GM18868 (cell line): ENCODE measurements around the gene ZNF496.

Experiments used
- ATAC-seq: cut with Tn5 transposase; IDR thresholded peaks from one replicate; pipeline ENCODE4 v1.9.1; 2021; ENCODE audit warnings: mild to moderate bottlenecking, moderate library complexity; ENCODE audit not compliant: unreplicated experiment

ZNF496 gene

GRCh38 chr1:247329097-247329617 is 2.5 kb downstream of the ZNF496 start:
- no peak for ATAC-seq

DNA sequence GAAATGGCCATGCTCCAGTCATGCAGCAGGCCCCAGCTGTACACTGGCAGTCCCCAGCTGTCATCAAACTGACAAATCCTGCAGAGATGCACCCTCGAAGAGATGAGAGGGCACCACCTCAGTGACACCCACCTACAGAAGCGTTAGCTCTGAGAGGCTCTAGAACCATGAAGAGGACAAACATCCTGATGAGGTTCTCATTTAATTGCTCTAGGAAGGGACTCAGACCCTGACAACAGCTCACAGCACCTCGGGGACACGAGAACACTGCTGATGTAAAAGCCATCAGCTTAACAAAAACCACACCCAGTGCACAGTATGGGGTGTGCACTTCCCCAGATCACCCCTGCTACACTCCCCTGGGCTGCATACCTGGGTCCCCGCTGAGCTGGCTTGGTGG is 3.4 kb downstream of the ZNF496 start:
- ATAC-seq: no peak

DNA sequence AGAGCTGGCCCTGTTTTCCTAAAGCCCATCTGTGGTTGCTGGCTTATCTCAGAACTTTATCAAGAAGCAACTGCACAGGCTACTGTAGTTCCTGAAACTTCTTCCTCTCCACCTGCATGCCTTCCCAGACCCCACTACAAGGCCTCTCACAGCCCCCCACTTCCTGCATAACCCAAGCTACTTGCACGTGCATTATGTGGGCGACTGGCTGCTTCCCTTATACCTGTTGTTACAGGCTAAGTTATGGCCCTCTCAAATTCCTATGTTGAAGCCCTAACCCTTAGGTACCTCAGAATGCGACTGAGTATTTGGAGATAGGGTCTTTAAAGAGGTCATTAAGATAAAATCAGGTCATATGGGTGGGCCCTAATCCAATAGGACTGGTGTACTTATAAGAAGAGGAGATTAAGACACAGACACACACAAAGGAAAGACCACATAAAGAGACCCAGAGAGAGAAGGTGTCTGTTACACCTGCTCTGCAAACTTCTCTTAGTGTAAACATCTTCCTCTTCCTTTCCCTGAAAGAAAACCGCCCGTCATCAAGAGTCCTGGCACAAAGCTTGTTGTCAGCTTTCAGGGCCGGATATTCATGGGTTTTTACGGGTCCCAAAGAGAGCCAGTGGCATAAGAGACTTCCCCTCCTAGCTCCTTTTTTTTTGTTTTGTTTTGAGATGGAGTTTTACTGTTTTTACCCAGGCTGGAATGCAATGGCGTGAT is 5.1 kb downstream of the ZNF496 start:
- no peak for ATAC-seq

- no peak for ATAC-seq
These were observed 6.7 kb downstream of the ZNF496 start for GRCh38 chr1:247324923-247325322.

- no peak for ATAC-seq
These were observed 7.4 kb downstream of the ZNF496 start for GRCh38 chr1:247324204-247324787.

DNA sequence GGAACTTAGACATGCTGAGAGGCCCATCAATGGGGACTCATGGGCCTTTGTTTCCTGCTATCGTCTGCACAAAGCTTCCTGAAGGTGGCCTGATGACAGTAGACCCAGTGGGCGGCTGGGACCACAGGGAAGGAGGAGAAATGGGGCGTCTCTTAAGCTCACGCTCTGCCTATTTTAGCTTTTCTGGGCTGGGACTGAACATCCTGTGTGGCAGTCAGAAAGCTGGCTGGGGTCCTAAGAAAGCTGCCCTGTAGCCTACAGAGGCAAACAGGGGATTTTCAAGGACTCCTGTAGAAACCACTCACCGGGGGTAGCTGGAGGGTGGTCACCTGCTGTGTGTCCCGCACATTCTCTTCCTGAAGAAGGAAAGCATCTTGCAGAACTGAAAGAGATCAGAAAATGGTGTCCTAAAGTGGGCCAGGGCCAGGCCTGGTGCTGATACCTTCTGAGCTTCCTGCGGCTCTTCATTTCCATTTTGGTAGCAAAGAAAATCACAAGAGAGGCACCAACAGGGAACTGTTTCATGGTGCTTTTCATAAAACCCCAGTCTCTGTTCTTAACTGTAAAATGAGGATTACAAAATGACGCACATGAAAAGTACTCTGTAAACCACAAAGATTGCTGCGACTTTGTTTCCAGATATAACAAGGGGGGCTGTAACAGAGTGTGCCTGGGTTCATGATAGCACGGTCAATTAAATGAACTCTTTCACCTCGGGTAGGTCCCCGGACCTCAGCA is 8.6 kb downstream of the ZNF496 start:
- ATAC-seq: no peak

DNA sequence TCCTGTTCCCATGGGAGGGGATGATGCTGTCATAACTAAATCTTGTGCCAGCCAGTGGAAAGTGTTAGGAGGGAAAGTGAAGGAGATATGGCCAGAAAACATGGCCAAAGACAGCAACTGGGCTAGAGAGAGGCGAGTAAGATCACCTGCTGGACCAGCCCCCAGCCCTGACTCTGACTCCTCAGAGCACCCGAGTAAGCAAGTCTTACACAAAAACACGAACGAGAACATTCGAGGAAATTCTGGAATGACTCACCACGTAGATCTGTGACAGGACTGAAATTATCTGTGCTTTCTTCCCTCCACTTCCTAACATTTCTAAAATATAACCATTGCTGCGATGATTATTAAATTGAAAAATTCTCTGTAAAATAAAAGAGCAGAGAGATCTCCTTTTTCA is 9.2 kb downstream of the ZNF496 start:
- no peak for ATAC-seq

DNA sequence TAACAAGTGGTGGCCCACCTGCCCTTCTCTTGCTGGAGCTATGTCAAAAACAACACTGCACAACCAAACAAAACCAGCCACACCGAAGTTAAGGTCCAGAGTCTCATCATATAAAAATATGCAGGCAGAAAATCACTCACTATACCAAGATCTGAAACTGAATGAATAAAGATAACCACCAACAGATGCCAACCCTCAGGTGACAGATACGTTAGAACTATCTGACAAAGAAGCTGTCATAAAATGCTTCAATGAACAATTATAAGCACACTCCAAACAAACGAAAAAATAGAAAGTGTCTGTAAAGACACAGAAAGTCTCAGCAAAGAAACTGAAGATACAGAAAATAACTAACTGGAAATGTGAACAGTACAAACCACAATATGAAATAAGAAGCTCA is 14.0 kb downstream of the ZNF496 start:
- ATAC-seq: no peak

DNA sequence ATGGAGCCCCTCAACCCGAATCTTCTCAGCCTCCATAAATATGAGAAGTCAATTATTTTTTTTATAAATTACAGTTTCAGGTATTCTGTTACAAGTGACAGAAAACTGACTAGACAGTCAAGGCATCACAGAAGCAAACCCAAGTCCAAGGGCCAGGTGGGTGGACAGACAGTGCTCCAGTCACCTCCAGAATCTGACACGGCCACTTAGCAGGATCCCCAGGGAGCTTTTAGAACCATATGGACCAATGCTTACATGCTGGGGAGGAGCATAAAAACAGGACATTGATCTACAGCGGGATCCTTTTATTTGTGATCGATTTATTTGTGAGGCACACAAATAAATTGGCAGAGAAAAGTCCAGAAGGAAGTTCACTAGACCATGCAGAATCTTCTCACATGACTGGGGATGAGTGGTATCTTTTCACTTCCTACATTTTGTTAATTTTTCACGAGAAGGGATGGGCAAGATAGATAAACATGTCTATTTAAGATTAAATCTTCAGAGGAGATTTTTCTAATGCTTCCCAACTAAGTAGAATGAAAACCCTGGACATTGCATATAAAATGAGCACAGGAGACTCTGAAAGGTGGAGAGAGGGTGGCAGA is 15.0 kb downstream of the ZNF496 start:
- no peak for ATAC-seq

GRCh38 chr1:247304031-247304430 is 27.6 kb downstream of the ZNF496 start:
- no peak for ATAC-seq

DNA sequence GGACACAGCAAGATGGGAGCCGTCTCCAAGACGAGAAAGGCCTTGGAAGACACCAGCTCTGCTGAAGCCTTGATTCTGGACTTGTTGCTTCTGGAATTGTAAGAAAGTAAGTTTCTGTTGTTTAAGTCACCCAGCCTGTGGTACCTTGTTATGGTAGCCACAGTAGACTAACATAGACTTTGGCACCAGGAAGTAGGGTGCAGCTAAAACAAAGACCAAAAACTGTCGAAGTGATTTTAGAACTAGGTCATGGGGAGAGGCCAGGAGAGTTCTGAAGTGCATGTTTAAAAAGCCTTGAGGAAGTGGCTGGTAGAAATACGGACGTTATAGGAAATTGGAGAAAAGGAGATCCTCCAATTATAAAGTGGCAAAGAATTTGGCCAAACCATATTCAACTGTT is 28.5 kb downstream of the ZNF496 start:
- ATAC-seq: no peak

DNA sequence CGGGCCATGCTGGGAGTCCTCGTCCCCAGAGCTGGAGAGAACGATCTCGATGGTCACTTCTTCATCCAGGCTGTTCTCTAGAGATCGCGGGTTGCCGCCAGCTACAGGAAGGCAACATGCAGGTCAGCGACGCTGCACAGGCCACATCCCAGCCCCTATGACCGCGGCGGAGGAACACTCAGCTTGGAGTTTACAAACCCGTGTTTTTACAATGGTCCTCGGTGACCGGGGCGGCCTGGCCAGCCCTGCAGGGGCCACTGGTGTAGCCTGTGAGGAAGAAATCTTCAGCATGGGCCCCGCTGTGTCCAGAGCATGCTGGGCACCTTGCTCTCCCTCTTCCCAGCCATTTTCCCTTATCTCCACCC is 30.5 kb downstream of the ZNF496 start:
- ATAC-seq: no peak

DNA sequence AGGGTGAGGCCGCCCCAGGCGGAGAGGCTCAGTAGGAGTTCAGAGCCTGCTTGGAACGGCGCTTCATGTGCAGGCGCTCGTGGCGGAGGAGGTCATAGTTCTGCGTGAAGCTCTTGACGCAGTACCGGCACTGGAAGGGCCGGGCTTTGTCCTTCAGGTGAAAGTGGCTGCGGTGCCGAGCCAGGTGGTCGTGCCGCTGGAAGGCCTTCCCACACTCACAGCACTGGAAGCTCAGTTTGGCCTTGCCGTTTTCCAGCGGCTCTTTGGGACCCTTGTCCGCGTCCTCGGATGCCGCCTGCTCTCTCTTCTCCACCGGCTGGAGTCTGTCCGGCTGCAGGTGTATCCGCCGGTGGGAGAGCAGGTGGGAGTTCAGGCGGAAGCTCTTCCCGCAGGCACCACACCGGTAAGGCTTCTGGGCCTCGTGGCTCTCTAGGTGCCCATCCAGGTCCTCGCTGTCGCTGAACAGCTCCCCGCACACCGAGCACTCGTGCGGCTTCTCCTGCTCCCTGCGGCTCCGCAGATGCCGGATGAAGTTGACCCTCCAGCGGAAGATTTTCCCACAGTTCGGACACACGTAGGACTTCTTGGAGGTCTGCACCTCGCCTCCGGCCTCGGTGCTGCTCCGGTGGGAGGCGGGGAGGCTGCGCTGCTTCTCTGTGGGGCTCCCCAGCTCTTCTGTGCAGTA is 31.0 kb downstream of the ZNF496 start:
- ATAC-seq: no peak

- ATAC-seq: no peak
These were observed 31.8 kb downstream of the ZNF496 start for GRCh38 chr1:247299723-247300381.

DNA sequence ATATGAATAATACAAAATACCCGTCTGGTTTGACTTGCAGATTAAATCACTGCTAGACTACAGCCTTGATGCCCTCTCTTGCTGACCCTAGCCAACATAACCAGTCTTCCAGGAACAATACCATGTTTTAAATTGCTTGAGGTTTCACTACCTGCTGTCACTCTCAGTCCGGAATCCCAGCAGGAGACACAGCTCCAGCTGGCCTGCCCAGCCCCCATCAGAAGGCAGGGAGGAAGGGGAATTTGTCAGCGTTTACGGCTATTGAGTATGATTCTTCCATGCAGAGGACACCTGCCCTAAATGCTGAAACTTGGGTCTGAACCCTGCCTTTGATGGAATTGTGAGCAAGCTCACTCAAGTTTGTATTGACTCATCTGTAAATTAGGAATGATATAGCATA is 33.0 kb downstream of the ZNF496 start:
- no peak for ATAC-seq

GRCh38 chr1:247298124-247298481 is 33.6 kb downstream of the ZNF496 start:
- no peak for ATAC-seq

GRCh38 chr1:247297263-247298123 is 34.2 kb downstream of the ZNF496 start:
- no peak for ATAC-seq

DNA sequence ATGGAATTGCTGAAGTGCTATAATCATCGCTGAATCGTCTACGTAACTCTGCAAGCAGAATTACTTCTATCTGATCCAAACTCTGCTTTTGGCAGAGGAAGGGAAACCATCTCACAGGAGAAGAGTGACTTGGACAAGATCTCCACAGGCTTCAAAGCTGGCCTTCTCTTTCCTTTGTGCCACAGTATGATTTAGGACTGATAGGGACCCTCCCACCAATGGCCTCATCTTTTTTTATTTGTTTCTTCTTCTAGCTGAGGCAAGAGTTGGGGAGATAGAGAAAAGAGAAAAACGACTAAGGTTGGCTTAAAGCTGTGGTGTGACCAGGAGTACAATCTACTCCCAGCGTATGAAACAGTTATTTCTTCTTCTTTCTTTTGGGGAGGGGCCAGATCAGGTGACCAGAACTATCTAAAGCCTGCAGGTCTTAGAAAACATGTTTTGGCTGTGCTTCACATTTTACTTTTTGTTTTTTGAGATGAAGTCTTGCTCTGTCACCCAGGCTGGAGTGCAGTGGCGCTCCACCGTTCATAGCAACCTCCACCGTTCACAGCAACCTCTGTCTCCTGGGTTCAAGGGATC is 35.0 kb downstream of the ZNF496 start:
- ATAC-seq: no peak

DNA sequence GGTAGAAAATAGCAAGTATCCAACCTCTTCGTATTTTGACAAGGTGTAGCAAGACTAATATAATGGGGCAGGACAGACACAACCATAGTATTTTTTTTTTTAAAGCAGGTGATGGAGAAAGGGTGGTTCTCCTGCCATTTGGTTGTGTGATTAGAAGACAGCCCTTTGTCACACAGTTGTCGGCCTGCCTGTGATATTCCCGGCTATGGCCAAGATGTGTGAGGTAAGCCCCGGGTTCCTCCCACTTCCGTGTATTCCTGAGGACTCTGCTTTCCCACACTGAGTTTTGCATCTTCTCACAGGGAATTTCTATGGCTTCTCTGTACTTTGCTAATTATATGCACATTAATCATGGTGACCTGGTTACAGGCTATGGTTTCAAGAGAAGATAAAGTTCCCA is 35.9 kb downstream of the ZNF496 start:
- ATAC-seq: no peak
